ENCODE data around the gene ENTPD2.

The ENTPD2 gene

DNA sequence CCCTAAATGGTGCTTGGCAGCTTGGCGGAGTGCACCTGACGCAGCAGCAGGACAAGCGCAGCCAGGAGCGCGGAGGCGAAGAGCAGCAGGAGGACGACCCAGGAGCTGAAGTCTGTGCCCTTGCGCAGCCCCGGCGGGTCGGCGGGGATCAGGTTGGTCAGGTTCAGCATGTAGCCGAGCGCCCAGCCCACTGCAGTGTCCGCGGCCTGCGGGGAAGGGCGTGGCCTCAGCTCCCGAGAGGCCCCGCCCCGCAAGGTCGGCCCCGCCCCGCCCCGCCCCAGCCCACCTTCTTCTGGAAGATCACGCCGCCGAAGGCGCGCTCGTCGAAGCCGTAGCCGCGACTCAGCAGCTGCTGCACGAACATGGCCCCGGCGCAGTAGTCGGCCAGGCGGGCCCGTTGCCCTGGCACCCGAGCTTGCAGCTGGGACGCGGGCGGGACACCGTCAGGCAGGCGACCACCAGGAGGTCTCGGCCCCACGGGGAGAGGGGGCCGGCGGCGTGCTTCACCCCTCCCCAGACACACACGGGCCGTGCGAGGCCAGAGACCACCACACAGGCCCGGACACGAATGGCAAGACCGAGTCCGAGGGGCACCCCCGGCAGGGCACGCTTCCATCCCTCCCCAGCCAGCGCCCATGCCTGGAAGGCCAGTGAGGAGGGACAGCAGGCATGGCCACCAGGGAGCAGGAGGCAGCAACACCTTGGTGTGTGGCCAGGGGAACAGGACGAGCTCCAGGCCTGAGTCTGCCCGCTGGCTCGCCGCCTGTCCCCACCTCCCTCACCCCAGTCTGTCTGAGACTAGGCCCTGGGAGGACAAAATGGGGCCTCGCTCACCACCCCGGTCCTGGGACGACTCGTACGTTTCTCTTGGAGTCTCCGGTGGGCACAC is 5.0 kb downstream of the ENTPD2 start:
- no peaks in the 10 kb centered on the region for H3K9me3 Mint-ChIP-seq
- H3K27me3 Mint-ChIP-seq (ENCODE audit: low read depth) = peaks cover 55% of the 10 kb centered on the region
- peaks cover 5% of the 10 kb centered on the region for H3K4me1 Mint-ChIP-seq (ENCODE audit: low read depth)
- no peak overlapping the region for H3K4me3 Mint-ChIP-seq
- no peaks in the 10 kb centered on the region for H3K36me3 Mint-ChIP-seq (ENCODE audit: low read depth)
- H3K27ac Mint-ChIP-seq = no peak overlapping the region
- no peak for DNase-seq (ENCODE audit: low spot score)

DNA sequence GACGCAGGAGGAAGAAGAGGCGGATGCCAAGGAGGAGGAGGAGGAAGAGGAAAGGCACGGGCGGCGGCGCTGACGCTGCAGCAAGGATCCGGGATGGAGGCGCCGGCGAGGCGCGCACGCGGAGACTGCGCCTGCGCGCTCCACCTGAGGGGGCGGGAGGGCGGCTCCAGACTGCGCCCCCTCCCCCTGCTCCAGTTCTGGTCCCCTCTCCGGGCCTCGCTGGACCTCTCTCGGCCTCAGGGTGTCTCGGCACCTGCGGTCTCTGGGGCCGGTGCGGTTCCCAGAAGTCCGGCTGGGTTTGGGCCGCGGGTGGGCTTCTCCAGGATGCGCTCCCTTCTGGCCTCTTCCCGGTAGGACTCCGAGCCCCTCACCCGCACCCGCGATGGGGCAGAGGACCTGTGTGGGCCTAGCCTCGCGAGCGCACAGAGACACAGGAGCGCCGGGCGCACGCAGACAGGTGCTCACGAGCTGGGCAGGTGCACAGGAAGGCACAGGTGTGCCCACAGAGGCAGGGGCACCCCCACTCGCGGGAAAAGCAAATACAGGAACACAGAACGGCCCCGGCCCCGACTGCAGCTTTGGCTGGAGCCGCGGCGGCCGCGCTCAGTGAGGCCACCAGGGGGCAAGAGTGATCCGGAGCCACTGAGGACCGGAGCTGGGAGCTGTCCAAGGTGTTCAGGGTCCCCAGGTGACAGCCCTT is 7.6 kb downstream of the ENTPD2 start, which contains the start of gene NPDC1:
TSS of gene NPDC1 (minus strand) at position 90 of the 700 bp plus-strand sequence. CDS start 188 bp downstream, outside the sequence.
- peak within 1 kb of the TSS; percentile 48 for H3K4me3 Mint-ChIP-seq
- peak; percentile 77 for DNase-seq (ENCODE audit: low spot score)
- no peak within 1 kb of the TSS for H3K27ac Mint-ChIP-seq
- H3K27me3 Mint-ChIP-seq (ENCODE audit: low read depth) = peaks cover 45% of the 10 kb centered on the region
- H3K36me3 Mint-ChIP-seq (ENCODE audit: low read depth) = no peaks in the 10 kb centered on the region
- H3K9me3 Mint-ChIP-seq = no peaks in the 10 kb centered on the region
- peaks cover 5% of the 10 kb centered on the region for H3K4me1 Mint-ChIP-seq (ENCODE audit: low read depth)

DNA sequence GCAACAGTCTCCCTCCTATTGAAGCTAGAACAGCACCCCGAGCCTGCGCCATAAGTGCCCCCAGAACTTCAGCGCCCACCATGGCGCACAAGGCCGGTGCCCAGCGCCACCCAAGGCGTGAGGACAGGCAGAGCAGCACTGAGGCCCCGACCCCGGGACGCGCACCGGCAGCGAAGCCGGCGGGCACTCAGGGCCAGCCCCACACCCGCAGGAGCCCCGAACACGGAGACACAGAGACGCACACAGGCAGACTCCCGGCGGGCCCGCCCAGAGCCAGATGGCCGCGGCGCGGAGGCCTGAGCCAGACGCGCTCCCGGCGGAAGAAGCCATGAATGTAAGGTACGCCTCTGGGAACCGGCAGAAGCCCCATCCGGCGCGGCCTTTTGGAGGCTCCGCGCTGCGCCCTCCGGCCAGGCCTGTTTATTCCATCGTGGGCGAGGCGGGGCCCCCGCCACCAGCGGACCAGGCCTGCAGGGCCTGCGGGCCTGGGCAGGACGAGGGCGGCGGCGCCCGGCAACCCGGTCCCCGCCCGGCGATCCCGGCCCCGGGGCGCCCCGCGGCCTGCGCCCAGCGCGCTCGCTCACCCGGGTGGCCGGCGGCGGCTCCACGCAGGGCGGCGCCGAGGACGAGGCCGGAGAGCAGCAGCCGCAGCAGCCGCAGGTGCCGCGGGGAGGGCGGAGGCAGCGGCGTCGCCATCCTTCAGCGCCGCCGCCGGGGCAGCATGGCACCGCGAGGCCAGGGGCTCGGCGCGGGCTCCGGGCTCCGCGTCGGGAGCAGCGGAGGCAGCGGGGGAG is 8.4 kb downstream of the ENTPD2 start:
- Mint-ChIP-seq H3K9me3 (no peaks in the 10 kb centered on the region), H3K27me3 (ENCODE audit: low read depth) (peaks cover 43% of the 10 kb centered on the region), H3K4me3 (peak overlapping the region; percentile 48), H3K27ac (no peak overlapping the region), H3K36me3 (ENCODE audit: low read depth) (no peaks in the 10 kb centered on the region), H3K4me1 (ENCODE audit: low read depth) (peaks cover 5% of the 10 kb centered on the region)
- no peak for DNase-seq (ENCODE audit: low spot score)

DNA sequence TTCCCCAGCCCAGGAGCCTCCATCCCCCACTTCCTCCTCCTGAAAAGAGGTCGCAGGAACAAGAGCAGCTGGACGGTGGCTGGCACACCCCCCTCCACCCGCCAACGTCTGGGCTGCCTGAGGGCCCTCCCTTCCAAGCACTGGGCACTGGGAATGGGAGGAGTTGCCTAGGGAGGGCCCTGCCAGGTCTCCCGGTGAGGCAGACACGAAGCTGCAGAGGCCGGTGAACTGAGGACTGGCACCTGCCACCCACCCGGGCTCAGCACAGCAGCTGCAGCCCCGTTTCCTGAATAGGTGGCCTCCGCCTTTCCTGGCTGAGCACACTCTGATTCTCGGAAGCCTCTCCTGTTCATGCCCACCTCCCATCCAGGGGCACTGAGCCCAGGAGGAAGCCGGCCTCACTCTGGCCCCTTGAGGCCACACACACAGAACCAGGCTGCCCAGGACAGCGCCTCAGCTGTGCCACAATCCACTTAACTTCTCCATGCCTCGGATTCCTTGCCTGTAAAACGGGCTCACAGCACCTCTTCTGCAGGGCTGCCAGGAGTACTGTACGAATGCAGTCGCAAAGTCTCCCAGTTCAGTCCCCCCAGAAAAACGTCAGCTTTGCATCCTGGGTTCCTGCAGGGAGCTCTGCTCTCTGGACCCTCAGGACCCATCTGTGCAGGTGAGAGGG is 9.2 kb downstream of the ENTPD2 start:
- DNase-seq (ENCODE audit: low spot score) = no peak
- peaks cover 36% of the 10 kb centered on the region for H3K27me3 Mint-ChIP-seq (ENCODE audit: low read depth)
- H3K9me3 Mint-ChIP-seq = no peaks in the 10 kb centered on the region
- no peaks in the 10 kb centered on the region for H3K36me3 Mint-ChIP-seq (ENCODE audit: low read depth)
- no peak overlapping the region for H3K27ac Mint-ChIP-seq
- peaks cover 5% of the 10 kb centered on the region for H3K4me1 Mint-ChIP-seq (ENCODE audit: low read depth)
- H3K4me3 Mint-ChIP-seq = peak overlapping the region; percentile 48

DNA sequence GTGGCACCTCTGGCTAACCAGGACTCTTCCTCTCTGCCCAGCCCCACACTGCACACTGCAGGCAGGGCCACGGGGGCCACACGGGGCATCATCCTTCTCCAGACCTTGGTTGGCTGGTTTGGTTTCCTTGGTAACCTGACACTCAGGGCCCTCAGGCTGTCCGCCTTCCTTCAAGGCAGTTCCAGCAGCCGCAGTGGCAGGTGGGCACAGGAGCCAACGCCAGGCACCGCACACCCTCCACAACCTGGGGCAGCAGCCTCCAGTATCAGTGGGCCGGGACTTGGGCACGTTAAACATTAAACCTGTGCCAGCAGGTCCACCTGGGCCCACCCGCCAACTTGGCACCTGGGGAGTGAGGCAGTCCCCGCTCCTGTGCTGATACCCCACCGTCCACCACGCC is 9.8 kb downstream of the ENTPD2 start:
- Mint-ChIP-seq H3K27ac (no peak overlapping the region), H3K27me3 (ENCODE audit: low read depth) (peaks cover 32% of the 10 kb centered on the region), H3K9me3 (no peaks in the 10 kb centered on the region), H3K4me3 (no peak overlapping the region), H3K36me3 (ENCODE audit: low read depth) (no peaks in the 10 kb centered on the region), H3K4me1 (ENCODE audit: low read depth) (peaks cover 5% of the 10 kb centered on the region)
- DNase-seq (ENCODE audit: low spot score) = no peak

DNA sequence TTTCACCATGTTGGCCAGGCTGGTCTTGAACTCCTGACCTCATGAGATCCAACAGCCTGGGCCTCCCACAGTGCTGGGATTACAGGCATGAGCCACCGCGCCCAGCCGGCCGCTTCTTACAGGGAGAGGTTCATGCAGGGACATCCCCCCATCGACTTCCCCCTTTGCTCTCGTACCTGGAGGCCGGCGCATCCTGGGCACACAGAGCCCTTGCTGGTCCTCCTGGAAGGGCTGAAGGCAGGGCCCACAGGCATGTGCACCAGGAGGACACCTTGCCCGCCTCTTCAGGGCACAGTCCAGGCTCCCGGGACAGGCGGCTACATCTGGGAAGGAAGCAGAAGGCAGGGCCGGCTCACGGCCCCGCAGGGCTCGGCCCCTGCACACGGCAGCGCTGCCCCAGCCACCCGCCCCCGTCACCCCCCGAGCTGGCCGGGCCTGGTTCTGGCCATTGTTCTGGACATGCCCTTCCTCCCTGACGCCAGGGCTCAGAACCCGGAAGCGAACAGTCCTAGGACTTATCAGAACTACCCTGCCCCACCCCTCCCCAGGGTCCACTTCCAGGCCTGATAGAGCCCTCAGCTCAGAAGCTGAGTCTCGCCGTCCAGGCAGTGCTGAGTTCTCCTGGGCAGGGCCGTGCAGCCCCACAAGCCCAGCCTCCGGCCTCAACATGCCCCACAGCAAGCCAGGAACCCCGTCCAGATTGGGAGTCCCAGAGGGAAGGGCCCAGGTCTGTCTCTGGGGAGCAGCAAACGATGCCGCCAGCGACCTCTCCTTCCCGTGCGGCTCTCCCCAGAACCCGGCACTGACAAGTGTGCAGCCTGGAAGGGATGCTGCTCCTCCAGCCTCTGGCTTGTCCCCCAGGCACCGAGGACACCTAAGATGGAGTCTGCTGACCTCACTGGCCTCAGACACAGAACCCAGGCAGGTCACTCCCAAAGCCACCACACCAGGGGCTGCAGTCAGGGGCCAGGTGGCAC is 10.8 kb downstream of the ENTPD2 start:
- no peaks in the 10 kb centered on the region for H3K9me3 Mint-ChIP-seq
- peaks cover 5% of the 10 kb centered on the region for H3K4me1 Mint-ChIP-seq (ENCODE audit: low read depth)
- DNase-seq (ENCODE audit: low spot score) = no peak
- no peak overlapping the region for H3K4me3 Mint-ChIP-seq
- peaks cover 30% of the 10 kb centered on the region for H3K27me3 Mint-ChIP-seq (ENCODE audit: low read depth)
- no peak overlapping the region for H3K27ac Mint-ChIP-seq
- H3K36me3 Mint-ChIP-seq (ENCODE audit: low read depth) = no peaks in the 10 kb centered on the region

DNA sequence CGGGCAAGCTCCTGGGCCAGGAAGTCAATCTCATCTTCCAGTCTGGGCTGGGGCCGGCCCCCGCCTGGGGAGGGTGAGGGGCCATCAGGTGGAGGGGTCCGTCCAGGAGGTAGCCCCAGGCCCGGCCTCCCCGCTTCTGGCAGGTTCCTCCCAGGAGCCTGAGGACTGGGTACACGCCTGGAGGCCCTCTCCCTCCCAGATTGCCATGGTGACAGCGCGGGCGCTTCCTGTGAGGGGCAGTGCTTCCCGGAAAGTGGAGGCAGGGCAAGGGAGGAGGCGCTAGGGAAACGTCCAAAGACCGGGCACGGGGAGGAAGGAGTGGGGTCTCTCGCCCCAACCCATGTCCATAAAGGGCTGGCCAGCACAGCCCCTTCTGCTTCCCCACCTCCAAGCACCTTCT is 12.7 kb downstream of the ENTPD2 start:
- Mint-ChIP-seq H3K27me3 (ENCODE audit: low read depth) (peaks cover 16% of the 10 kb centered on the region), H3K4me3 (no peak overlapping the region), H3K36me3 (ENCODE audit: low read depth) (no peaks in the 10 kb centered on the region), H3K9me3 (no peaks in the 10 kb centered on the region), H3K27ac (no peak overlapping the region), H3K4me1 (ENCODE audit: low read depth) (peaks cover 5% of the 10 kb centered on the region)
- DNase-seq (ENCODE audit: low spot score) = no peak

DNA sequence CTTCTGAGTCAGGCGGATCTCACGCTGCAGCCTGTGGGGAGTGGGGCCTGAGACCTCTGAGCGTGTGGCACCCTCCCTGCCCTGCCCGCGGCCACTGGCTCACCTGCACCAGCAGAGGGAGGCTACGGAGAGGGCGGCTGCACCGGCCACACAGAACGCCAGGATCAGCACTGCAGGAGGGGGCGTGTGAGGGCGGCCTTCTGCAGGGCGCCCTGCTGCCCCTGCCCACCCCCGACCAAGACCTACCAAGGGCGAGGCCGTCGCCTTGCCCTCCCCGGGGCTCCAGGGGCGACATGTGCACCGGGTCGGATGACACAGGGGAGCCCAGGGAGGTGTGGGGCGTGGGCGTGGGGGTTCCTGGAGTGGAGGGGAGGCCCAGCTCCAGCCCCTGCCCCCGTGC is 13.3 kb downstream of the ENTPD2 start:
- Mint-ChIP-seq H3K4me1 (ENCODE audit: low read depth) (peaks cover 5% of the 10 kb centered on the region), H3K27ac (no peak overlapping the region), H3K9me3 (no peaks in the 10 kb centered on the region), H3K27me3 (ENCODE audit: low read depth) (peaks cover 16% of the 10 kb centered on the region), H3K4me3 (no peak overlapping the region), H3K36me3 (ENCODE audit: low read depth) (no peaks in the 10 kb centered on the region)
- no peak for DNase-seq (ENCODE audit: low spot score)

DNA sequence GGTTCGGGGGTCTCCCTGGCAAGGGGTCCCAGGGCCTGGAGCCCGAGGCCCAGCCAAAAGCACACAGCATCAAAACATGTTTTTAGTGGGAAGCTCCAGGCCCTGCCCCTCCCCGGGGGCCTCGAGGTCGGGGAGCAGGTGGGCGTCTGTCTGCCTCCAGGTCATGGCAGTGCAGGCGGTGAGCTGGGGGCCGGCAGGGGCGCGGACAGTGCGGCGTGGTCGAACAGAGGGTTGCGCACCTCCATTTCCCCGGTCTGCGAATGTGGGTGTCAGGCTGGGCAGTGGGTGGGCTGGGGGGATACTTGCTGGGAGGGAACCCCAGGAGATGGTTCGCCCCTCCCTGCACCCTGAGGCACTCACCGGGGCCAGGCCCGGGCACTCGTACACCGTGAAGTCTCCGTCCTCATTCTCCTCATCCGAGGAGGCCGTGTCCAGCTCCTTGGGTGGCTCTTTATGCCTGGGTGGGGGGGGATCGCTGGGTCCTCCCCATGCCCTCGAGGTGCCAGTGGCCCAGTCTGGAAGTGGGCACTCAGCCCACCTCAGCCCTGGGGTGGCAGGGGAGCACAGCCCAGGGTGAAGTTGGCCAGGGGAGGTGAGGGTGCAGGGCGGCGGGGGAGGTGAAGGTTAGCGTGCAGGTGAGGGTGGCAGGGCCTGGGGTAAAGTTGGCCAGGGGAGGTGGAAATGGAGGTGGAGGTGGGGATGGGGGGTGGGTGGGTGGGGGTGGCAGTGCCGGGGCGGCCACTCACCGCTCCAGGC is 14.1 kb downstream of the ENTPD2 start:
- Mint-ChIP-seq H3K27ac (no peak overlapping the region), H3K4me3 (no peak overlapping the region), H3K9me3 (no peaks in the 10 kb centered on the region), H3K27me3 (ENCODE audit: low read depth) (peaks cover 9% of the 10 kb centered on the region), H3K36me3 (ENCODE audit: low read depth) (no peaks in the 10 kb centered on the region), H3K4me1 (ENCODE audit: low read depth) (peaks cover 9% of the 10 kb centered on the region)
- DNase-seq (ENCODE audit: low spot score) = no peak

DNA sequence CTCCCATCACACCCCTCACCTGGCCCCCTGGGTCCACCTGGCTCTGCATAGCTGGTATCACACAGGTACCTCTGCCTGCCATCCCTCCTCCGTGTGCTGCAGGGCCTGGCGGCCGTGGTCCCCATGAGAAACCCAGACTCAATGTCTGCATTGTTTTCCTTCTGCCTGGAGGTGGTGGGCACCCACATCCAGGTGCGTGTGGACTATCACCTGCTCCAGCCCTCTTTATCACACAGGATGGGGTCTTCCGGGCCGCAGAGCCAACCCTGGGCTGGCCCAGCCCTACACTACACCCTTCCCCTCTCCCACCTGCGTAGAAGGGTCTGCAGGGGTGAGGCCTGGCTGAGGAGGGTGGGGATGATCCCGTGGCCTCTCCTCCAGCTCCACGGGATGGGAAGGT is 14.9 kb downstream of the ENTPD2 start:
- H3K36me3 Mint-ChIP-seq (ENCODE audit: low read depth) = no peaks in the 10 kb centered on the region
- no peak for DNase-seq (ENCODE audit: low spot score)
- H3K27ac Mint-ChIP-seq = no peak overlapping the region
- peaks cover under 1% of the 10 kb centered on the region for H3K27me3 Mint-ChIP-seq (ENCODE audit: low read depth)
- H3K9me3 Mint-ChIP-seq = no peaks in the 10 kb centered on the region
- H3K4me3 Mint-ChIP-seq = no peak overlapping the region
- H3K4me1 Mint-ChIP-seq (ENCODE audit: low read depth) = peaks cover 10% of the 10 kb centered on the region

DNA sequence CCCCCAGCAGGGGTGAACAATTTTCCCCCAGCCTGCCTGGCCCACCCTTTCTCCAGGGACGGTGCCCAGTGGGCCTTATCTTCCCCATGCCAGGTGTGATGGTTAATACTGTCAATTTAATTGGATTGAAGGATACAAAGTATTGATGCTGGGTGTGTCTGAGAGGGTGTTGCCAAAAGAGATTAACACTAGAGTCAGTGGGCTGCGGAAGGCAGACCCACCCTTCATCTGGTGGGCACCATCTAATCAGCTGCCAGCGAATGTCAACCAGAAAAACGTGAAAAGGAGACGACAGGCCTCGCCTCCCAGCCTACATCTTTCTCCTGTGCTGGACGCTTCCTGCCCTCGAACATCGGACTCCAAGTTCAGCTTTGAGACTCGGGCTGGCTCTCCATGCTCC is 16.4 kb downstream of the ENTPD2 start:
- Mint-ChIP-seq H3K27ac (no peak overlapping the region), H3K9me3 (no peaks in the 10 kb centered on the region), H3K36me3 (ENCODE audit: low read depth) (no peaks in the 10 kb centered on the region), H3K4me3 (no peak overlapping the region), H3K27me3 (ENCODE audit: low read depth) (no peaks in the 10 kb centered on the region), H3K4me1 (ENCODE audit: low read depth) (peaks cover 15% of the 10 kb centered on the region)
- no peak for DNase-seq (ENCODE audit: low spot score)

DNA sequence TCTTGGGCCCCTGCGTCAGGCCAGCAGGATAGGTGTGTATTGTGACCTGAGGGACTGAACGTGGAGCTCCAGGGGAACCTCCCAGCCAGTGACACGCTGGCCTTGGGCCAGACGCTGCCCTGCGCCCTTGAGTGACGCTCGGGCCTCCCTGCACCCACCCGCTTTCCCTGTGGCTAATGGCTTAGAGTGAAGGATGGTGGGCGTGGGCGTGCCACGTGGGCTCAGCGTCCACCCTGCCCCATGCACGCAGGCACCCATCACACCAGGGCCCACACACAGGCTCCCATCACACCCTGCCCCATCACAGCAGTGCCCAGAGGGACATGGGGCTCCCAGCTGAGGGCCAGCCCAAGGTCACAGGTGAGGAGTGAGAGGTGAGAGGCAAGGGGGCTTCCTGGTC is 16.8 kb downstream of the ENTPD2 start:
- H3K4me3 Mint-ChIP-seq = no peak overlapping the region
- H3K4me1 Mint-ChIP-seq (ENCODE audit: low read depth) = peaks cover 16% of the 10 kb centered on the region
- DNase-seq (ENCODE audit: low spot score) = no peak
- no peak overlapping the region for H3K27ac Mint-ChIP-seq
- no peaks in the 10 kb centered on the region for H3K9me3 Mint-ChIP-seq
- no peaks in the 10 kb centered on the region for H3K36me3 Mint-ChIP-seq (ENCODE audit: low read depth)
- H3K27me3 Mint-ChIP-seq (ENCODE audit: low read depth) = no peaks in the 10 kb centered on the region

All from T-helper 2 cell treated with Interferon-gamma antibody and Interleukin-4, amounts not matched to agents 5 μg/mL and 100 μg/mL, for 36 hours (primary cell).